ELF-1 (cell line): ENCODE results near the gene MAP3K13.
A peak's percentile ranks its signal among the peaks of the same experiment; 100 is the strongest.
"Not testable (repeated sequence)": the region's sequence is repeated elsewhere in the genome, so short reads cannot be mapped to it uniquely, and the experiment has no call there.

Experiments used
- DNase-seq: peaks from one replicate; pipeline ENCODE4 v3.0.0-alpha.2; 2016; ENCODE audit warnings: low read depth, low spot score

The MAP3K13 gene

GRCh38 chr3:185448107-185448506 is 85.2 kb downstream of the MAP3K13 start:
- DNase-seq, result no peak

- DNase-seq, result not testable (repeated sequence)
Observed at GRCh38 chr3:185451432-185451831, 88.5 kb downstream of the MAP3K13 start.

GRCh38 chr3:185457376-185457775 is 94.4 kb downstream of the MAP3K13 start:
- no peak for DNase-seq

GRCh38 chr3:185460309-185460708 is 97.4 kb downstream of the MAP3K13 start:
- no peak for DNase-seq

GRCh38 chr3:185460719-185461350 is 97.9 kb downstream of the MAP3K13 start:
- no peak for DNase-seq

- DNase-seq, result no peak
Observed at GRCh38 chr3:185465471-185465870, 102.5 kb downstream of the MAP3K13 start.

GRCh38 chr3:185466123-185466522 is 103.2 kb downstream of the MAP3K13 start:
- DNase-seq, result not testable (repeated sequence)

GRCh38 chr3:185469542-185469941 is 106.6 kb downstream of the MAP3K13 start:
- no peak for DNase-seq

- peak; percentile 57 for DNase-seq
Observed at GRCh38 chr3:185470323-185470722, 107.4 kb downstream of the MAP3K13 start.

GRCh38 chr3:185473290-185473815 is 110.4 kb downstream of the MAP3K13 start:
- DNase-seq, result no peak

GRCh38 chr3:185474922-185475321 is 112.0 kb downstream of the MAP3K13 start:
- not testable (repeated sequence) for DNase-seq

- no peak for DNase-seq
Observed at GRCh38 chr3:185477316-185477715, 114.4 kb downstream of the MAP3K13 start.

- DNase-seq, result no peak
Observed at GRCh38 chr3:185479373-185479945, 116.5 kb downstream of the MAP3K13 start.

GRCh38 chr3:185484296-185484695 is 121.4 kb downstream of the MAP3K13 start:
- DNase-seq, result no peak

- no peak for DNase-seq
Observed at GRCh38 chr3:185486394-185486793, 123.5 kb downstream of the MAP3K13 start.

GRCh38 chr3:185488465-185488864 is 125.5 kb downstream of the MAP3K13 start:
- no peak for DNase-seq

- no peak for DNase-seq
Observed at GRCh38 chr3:185489462-185489861, 126.5 kb downstream of the MAP3K13 start.

- no peak for DNase-seq
Observed at GRCh38 chr3:185490241-185490640, 127.3 kb downstream of the MAP3K13 start.

- DNase-seq, result peak; percentile 94
Observed at GRCh38 chr3:185498503-185499396, 135.8 kb downstream of the MAP3K13 start, which contains the start of gene TMEM41A. Gene TMEM41A, minus strand, starts transcription at chr3:185499035. Its CDS starts 74 bp downstream, at chr3:185498961.

- no peak for DNase-seq
Observed at GRCh38 chr3:185502987-185503386, 140.1 kb downstream of the MAP3K13 start.

- peak; percentile 22 for DNase-seq
Observed at GRCh38 chr3:185503521-185503920, 140.6 kb downstream of the MAP3K13 start.

GRCh38 chr3:185504636-185505035 is 141.7 kb downstream of the MAP3K13 start:
- DNase-seq, result no peak
